T-cell (primary cell): Measurements from ENCODE around the gene PLCG2. TPM values are rescaled to one million over a fixed set of nuclear protein-coding genes. Genes with fewer than 3 reads are reported as not detected.

Experiments
- ATAC-seq, 4 experiments: fragments of 200-7000 bp in 3 of 4; fragments of 150-1000 bp in 1 of 4; cut with Tn5 transposase; replicated peaks in 1 of 4; 1 replicate in 3 of 4; 2 replicates in 1 of 4; pipeline ENCODE4 v1.10.0; 2021; ENCODE audit warnings: moderate library complexity in 3 of 4, mild to moderate bottlenecking in 2 of 4, moderate number of reproducible peaks in 1 of 4
- CTCF ChIA-PET, 2 donors: fragments of 300-600 bp; sonication (Branson Sonifier 250); formaldehyde crosslinking; loops; one replicate each; lab custom pipeline; 2022; ENCODE audit warnings: antibody characterized with exemption in 2 of 2; lab: Charles Lee
- POLR2A ChIA-PET, 2 donors: fragments of 300-600 bp; sonication (Branson Sonifier 250); formaldehyde crosslinking; loops; one replicate each; lab custom pipeline; 2022; ENCODE audit warnings: antibody characterized with exemption in 2 of 2; lab: Charles Lee
- DNase-seq, 35 experiments: peaks; one replicate each; pipeline versions ENCODE4 v3.0.0 to v3.0.0-alpha.2; 2013 to 2023
- H3K27ac ChIP-seq: one replicate; pipeline ENCODE4 v1.5.1; 2013; ENCODE audit warnings: low read length
- H3K27me3 ChIP-seq, 2 experiments: replicated peaks in 1 of 2; 1 replicate in 1 of 2; 2 replicates in 1 of 2; pipeline versions ENCODE4 v1.6.1 to v1.7.0; 2013; ENCODE audit warnings: low read length in 1 of 2, mixed read lengths in 1 of 2; ENCODE audit not compliant: control insufficient read depth in 2 of 2, insufficient read depth in 2 of 2; ENCODE audit errors: extremely low read depth in 1 of 2
- H3K36me3 ChIP-seq, 2 donors: 1 replicate in 1 of 2; 2 replicates in 1 of 2; pipeline versions ENCODE4 v1.6.1 to v1.7.0; 2013; ENCODE audit warnings: low read length in 1 of 2; ENCODE audit not compliant: control insufficient read depth in 2 of 2, insufficient read depth in 1 of 2; ENCODE audit errors: extremely low read depth in 1 of 2
- H3K4me1 ChIP-seq, 2 experiments: 1 replicate in 1 of 2; 2 replicates in 1 of 2; pipeline versions ENCODE4 v1.6.1 to v1.7.0; 2013; ENCODE audit warnings: low read length in 2 of 2, mixed read lengths in 1 of 2; ENCODE audit not compliant: insufficient read depth in 2 of 2, control insufficient read depth in 1 of 2; ENCODE audit errors: extremely low read depth in 1 of 2
- H3K4me3 ChIP-seq, 2 donors: 1 replicate in 1 of 2; 2 replicates in 1 of 2; pipeline versions ENCODE4 v1.5.1 to v1.7.0; 2013; ENCODE audit warnings: mild to moderate bottlenecking in 2 of 2, low read length in 1 of 2, moderate library complexity in 1 of 2; ENCODE audit not compliant: control insufficient read depth in 1 of 2; ENCODE audit errors: extremely low read depth in 1 of 2
- H3K9me3 ChIP-seq: 2 replicates; pipeline ENCODE4 v1.7.0; 2013
- H3K27ac Mint-ChIP-seq, 2 donors: one replicate each; pipeline ENCODE4 v1.8.0; 2020 to 2021; ENCODE audit warnings: mild to moderate bottlenecking in 2 of 2, mixed read lengths in 2 of 2
- H3K27me3 Mint-ChIP-seq, 2 donors: one replicate each; pipeline ENCODE4 v1.8.0; 2021 to 2022; ENCODE audit warnings: mixed read lengths in 2 of 2
- H3K36me3 Mint-ChIP-seq: one replicate; pipeline ENCODE4 v1.8.0; 2021; ENCODE audit warnings: mixed read lengths
- H3K4me1 Mint-ChIP-seq, 3 donors: one replicate each; pipeline ENCODE4 v1.8.0; 2020 to 2022; ENCODE audit warnings: mixed read lengths in 3 of 3, mild to moderate bottlenecking in 1 of 3
- H3K4me3 Mint-ChIP-seq, 3 donors: one replicate each; pipeline ENCODE4 v1.8.0; 2020 to 2022; ENCODE audit warnings: mild to moderate bottlenecking in 3 of 3, mixed read lengths in 3 of 3, moderate library complexity in 3 of 3
- H3K9me3 Mint-ChIP-seq, 3 donors: one replicate each; pipeline ENCODE4 v1.8.0; 2020 to 2022; ENCODE audit warnings: mixed read lengths in 3 of 3
- WGBS: methylation state at CpG from one replicate; pipeline ENCODE4 v1.1.5; 2013; ENCODE audit warnings: missing lambda C conversion rate; ENCODE audit not compliant: insufficient coverage; 5-methylcytosine and 5-hydroxymethylcytosine counted together
- total RNA-seq, 35 experiments: library from RNA in 6 of 35; stranded (reverse) in 6 of 35; fragments of 120-200 nt in 1 of 35; gene quantifications; one replicate each; pipeline versions ENCODE4 v1.2.1 to v1.2.4 and lab custom pipeline; 2013 to 2026

The PLCG2 gene
- total RNA-seq, 5 donors from 2014 or later (not counting 1 experiment from before 2014, with no cell fraction given), result 7.5 to 27.1 (median 12.1) TPM

- peaks cover 12% of the 10 kb centered on the region for H3K36me3 Mint-ChIP-seq
- peak overlapping the region in 1 of 2 donors; percentile 85 for H3K27ac Mint-ChIP-seq
- no peaks in the 10 kb centered on the region for H3K36me3 ChIP-seq
- H3K4me3 ChIP-seq, result peak overlapping the region; percentile 71 to 81
- no peaks in the 10 kb centered on the region for H3K9me3 ChIP-seq
- peaks cover 8 to 23% of the 10 kb centered on the region in 2 donors for H3K27me3 Mint-ChIP-seq
- ChIA-PET CTCF (no interaction called here), POLR2A (no interaction called here)
- peaks cover 0 to 3% of the 10 kb centered on the region in 2 experiments for H3K27me3 ChIP-seq
- DNase-seq (no peak), ATAC-seq (no peak)
- peaks cover 14 to 31% (median 22%) of the 10 kb centered on the region in 3 donors for H3K4me1 Mint-ChIP-seq
- no peak overlapping the region for H3K27ac ChIP-seq
- H3K4me1 ChIP-seq, result peaks cover 3 to 14% of the 10 kb centered on the region in 2 experiments
- peaks cover 3 to 12% (median 4%) of the 10 kb centered on the region in 3 donors for H3K9me3 Mint-ChIP-seq
- H3K4me3 Mint-ChIP-seq, result peak overlapping the region; percentile 82 to 86 (median 84)
- 75% methylated on average over 7 of the region's 8 CpGs for WGBS
Measured at GRCh38 chr16:82010649-82011048, 231.6 kb downstream of the PLCG2 start.

- whole genome bisulfite sequencing, result 2% methylated on average over 26 of the region's 32 CpGs
- H3K9me3 ChIP-seq, result no peaks in the 10 kb centered on the region
- peak within 1 kb of the TSS; percentile 38 for H3K27ac ChIP-seq
- peaks cover 0 to 3% of the 10 kb centered on the region in 2 experiments for H3K27me3 ChIP-seq
- no peaks in the 10 kb centered on the region for H3K36me3 ChIP-seq
- Mint-ChIP-seq H3K9me3 (peaks cover 3 to 12% (median 4%) of the 10 kb centered on the region in 3 donors), H3K4me3 (peak within 1 kb of the TSS; percentile 82 to 86 (median 84)), H3K27me3 (peaks cover 8 to 25% of the 10 kb centered on the region in 2 donors), H3K4me1 (peaks cover 14 to 27% (median 19%) of the 10 kb centered on the region in 3 donors), H3K27ac (peak within 1 kb of the TSS in 1 of 2 donors; percentile 85), H3K36me3 (peaks cover 12% of the 10 kb centered on the region)
- peak; percentile 49 to 78 (median 67) for DNase-seq
- peak within 1 kb of the TSS; percentile 71 to 81 for H3K4me3 ChIP-seq
- peak; percentile 90 to 97 (median 94) for ATAC-seq
- peaks cover 3 to 14% of the 10 kb centered on the region in 2 experiments for H3K4me1 ChIP-seq
- ChIA-PET POLR2A (no interaction called here), CTCF (interaction anchor here in 1 of 2 donors (0.7 kb wide), 1 partner anchor 288 kb away, joined by 3 read pairs; no protein-coding TSS in a partner anchor)
Measured at GRCh38 chr16:82011199-82011641, 232.1 kb downstream of the PLCG2 start, which contains the start of gene SDR42E1. Gene SDR42E1, minus strand, starts transcription at chr16:82011470. Its CDS starts 10,612 bp downstream, at chr16:82000858.

Other genes with a start within 250 kb of the PLCG2 start
- gene SDR42E1, start 232.2 kb downstream of the PLCG2 start, total RNA-seq, result 1 to 10 TPM; 3.0 to 7.4 (median 5.0) TPM